NCI-H146 treated with DMSO at 0.1 percent for 48 hours (cell line): ENCODE measurements around the gene CALN1.
A peak's percentile ranks its signal among the peaks of the same experiment; 100 is the strongest.

ENCODE experiments used
- DNase-seq: peaks from one replicate; lab custom pipeline; 2025; ENCODE audit not compliant: unreplicated experiment; lab: John Stamatoyannopoulos, UW

The CALN1 gene

DNA sequence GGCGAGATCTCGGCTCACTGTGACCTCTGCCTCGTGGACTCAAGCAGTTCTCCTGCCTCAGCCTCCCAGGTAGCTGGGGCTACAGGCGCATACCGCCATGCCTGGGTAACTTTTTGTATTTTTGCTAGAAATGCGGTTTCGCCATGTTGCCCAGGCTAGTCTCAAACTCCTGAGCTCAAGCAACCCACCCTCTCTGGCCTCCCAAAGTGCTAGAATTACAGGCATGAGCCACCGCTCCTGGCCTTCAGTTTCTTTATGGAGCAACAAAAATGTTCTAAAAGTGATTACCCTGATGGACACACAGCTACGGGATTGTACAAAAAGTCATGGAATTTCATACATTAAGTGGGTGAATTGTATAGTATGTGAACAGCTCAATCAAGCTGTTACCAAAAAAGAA, 216.0 kb downstream of the CALN1 start:
- DNase-seq: no peak

- no peak for DNase-seq
Observed at GRCh38 chr7:72190919-72191318, 221.2 kb downstream of the CALN1 start.

GRCh38 chr7:72190146-72190545, 222.0 kb downstream of the CALN1 start:
- DNase-seq: no peak

DNA sequence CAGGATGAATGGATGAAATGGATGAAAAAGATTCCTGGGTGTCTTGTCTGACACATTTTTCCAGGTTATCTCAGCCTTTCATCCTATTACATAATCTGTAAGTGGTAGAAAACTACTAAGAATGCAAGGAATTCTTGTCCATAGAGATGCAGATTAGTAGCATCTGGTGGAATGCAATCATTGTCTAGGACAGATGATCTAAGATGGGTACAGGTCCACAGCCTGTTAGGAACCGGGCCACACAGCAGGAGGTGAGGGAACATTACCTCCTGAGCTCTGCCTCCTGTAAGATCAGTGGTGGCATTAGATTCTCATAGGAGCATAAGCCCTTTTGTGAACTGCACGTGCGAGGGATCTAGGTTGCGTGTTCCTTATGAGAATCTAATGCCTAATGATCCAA, 225.0 kb downstream of the CALN1 start:
- no peak for DNase-seq

DNA sequence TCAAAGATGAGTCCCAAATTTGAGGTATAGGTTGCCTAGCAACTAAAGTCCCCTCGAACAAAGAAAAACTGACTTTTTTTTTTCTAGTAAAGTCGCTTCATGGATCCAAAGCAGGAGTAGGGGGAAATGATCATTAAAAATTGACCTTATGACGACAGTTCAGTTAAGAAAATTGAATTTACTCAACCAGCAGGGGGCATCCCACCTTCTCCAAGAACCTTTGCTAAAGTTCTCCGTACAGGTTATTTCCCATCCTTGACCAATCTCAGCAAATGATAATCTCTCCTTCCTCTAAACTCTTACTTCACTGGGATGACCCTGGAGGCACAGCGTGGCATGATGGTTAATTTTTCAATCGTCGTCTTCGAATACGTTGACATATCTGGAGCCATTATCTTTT, 228.3 kb downstream of the CALN1 start:
- DNase-seq: no peak

DNA sequence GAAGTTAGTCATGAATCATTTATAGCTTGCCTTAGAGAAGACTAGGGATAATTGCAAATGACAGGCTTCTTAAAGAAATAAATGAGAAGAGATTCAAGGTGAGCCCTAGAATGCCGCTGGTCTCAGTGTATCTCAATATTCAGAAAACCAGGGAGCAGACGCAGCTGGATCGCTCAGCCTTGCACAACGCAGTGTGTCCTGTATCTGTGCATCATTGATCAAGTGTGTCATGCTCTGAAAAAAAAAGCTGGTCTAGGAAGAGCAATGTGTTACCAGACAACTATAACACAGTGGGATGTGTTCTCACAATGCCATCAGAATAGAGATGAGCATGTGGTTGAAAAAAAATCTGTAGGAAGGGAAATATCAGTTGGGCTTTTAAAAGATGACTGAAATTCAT, 230.1 kb downstream of the CALN1 start:
- DNase-seq: no peak

GRCh38 chr7:72176875-72177274, 235.3 kb downstream of the CALN1 start:
- no peak for DNase-seq

GRCh38 chr7:72170475-72170874, 241.7 kb downstream of the CALN1 start:
- DNase-seq: no peak

- DNase-seq: no peak
Observed at GRCh38 chr7:72163271-72163670, 248.9 kb downstream of the CALN1 start.

- no peak for DNase-seq
Observed at GRCh38 chr7:72161534-72161933, 250.6 kb downstream of the CALN1 start.

DNA sequence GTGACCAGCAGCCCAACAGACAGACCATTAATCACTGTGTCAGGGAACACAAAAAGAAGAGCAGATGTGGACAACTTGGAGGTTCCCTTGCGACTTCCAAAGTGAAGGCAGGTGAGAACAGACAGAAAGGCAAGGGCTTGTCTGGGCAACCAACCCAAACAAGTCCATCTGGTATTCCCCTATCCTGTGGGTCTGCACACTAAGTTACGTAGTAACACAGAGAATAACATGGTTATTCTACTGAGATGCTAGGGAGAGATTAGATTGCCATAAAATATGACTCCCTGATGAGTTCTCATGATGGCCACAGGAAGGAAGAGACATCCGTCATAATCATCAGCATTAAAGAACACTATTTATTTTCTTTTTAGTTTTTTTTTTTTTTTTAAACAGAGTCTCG, 252.2 kb downstream of the CALN1 start:
- no peak for DNase-seq

DNA sequence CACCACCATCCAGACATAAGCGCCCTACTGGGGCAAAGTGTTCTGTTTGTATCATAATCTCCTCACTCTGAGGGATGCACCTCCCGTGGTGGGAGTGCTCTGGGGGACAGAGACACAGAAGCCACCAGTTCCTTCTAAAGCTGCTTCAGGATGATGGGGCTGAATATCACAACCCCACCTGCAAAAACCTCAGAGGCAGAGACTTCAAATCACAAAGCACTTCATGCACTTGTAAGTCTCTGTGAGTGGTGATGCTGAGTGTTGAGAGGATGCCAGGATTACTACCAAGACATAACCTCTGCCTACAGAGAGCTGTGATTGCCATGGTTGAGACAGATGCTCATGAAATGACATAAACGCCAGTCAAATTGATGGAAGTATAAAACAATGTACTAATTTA, 255.5 kb downstream of the CALN1 start:
- DNase-seq: no peak

DNA sequence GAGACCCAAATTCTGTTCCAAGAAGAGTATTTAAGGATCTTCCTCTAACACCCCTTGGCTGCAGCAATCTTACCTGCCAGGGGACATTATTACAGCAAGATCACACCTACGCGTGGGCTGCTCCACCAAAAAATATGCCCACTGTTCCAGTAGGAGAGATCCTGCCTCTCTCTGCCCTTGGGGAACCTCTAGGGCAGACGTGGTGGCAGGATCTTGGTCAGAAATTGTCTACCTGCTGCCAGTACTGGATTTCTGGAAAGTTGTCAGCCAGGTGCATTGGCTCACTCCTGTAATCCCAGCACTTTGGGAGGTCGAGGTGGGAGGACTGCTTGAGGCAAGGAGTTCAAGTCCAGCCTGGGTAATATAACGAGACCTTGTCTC, 259.0 kb downstream of the CALN1 start:
- DNase-seq: no peak

DNA sequence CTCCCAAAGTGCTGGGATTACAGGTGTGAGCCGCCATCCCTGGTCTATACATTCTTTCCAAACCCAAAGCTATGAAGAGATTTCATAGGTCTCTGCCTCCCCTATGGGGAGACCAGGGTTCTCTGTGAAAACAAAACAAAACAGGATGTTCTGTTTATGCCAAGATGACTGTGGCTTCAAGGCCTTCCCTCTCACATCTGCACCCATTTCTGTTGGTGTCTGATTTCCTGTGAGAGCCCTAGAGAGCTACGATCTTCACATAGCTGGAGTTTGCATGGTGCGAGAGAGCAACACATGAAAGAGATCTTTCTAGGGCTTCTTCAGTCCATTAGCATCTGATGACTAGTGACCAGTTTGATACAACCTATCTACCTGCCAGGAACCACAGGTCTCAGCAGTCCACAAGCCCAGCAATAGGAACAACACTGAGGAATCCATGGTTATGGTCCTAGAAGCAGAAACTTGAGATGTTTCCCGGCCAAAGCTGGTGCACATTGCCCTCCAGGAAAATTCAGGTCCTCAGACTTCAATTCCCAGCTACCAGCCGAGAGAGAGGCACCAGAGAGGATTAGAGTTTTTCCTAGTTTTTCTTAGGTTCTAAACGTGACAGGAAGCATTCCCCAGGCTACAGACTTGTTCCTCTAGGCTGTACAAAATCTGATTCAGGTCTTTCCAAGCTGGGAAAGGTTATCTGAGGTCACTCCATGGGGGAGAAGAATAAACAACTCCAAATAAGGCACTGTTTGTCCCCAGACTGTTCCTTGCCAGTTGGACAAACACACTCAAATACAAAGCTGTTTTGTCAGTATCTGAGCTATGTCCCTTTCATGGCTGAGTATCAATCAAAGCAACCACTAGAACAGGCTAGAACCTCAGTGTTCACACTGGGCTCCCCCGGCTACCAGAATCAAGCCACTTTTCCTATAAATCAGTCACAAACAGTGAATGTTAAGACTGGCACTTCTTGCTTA, 259.7 kb downstream of the CALN1 start:
- peak; percentile 80 for DNase-seq

GRCh38 chr7:72140566-72140965, 271.6 kb downstream of the CALN1 start:
- no peak for DNase-seq

- DNase-seq: no peak
Observed at GRCh38 chr7:72127136-72127535, 285.0 kb downstream of the CALN1 start.

DNA sequence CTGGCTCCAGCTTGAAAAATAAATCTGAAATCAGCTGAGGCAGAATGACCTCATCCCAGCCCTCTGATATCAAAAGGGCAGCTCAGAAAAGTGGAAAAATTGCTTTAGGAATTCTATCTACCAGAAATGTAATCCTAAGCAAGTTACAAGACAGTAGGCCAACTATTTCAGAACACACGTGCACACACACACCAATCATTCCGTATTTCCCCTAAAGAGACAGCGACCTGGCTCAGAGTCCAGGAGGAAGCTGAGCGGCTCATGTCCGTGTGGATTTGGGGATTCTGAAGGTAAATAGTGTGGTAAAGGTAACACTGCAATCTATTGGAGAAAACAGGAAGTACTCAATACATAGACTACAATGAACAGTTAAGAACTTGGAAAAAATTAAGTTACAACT, 288.2 kb downstream of the CALN1 start:
- no peak for DNase-seq

- DNase-seq: no peak
Observed at GRCh38 chr7:72118366-72118765, 293.8 kb downstream of the CALN1 start.

DNA sequence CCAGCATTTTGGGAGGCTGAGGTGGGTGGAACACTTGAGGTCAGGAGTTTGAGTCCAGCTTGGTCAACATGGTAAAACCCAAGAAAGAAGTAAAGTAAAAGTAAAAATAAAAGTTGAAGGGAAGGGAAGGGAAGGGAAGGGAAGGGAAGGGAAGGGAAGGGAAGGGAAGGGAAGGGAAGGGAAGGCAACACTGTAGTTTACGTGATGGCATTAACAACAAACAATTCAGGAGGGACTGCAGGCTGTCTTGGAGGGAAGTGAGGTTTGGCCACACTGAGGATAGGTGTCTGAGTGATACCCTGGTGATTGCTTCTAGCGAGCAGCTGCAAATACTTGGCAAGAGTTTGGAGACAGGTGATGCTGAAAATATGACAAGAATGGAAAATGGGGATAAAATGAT, 298.0 kb downstream of the CALN1 start:
- no peak for DNase-seq

GRCh38 chr7:72112992-72113391, 299.1 kb downstream of the CALN1 start:
- no peak for DNase-seq

- DNase-seq: no peak
Observed at GRCh38 chr7:72112530-72112929, 299.6 kb downstream of the CALN1 start.

- no peak for DNase-seq
Observed at GRCh38 chr7:72111086-72111485, 301.1 kb downstream of the CALN1 start.

- DNase-seq: no peak
Observed at GRCh38 chr7:72109566-72109965, 302.6 kb downstream of the CALN1 start.
